ENCODE results near the gene DOK4. TPM values are rescaled to one million over a fixed set of nuclear protein-coding genes. Genes with fewer than 3 reads are reported as not detected.

The DOK4 gene
- 17.2 and 22.7 TPM in 2 replicates for total RNA-seq

DNA sequence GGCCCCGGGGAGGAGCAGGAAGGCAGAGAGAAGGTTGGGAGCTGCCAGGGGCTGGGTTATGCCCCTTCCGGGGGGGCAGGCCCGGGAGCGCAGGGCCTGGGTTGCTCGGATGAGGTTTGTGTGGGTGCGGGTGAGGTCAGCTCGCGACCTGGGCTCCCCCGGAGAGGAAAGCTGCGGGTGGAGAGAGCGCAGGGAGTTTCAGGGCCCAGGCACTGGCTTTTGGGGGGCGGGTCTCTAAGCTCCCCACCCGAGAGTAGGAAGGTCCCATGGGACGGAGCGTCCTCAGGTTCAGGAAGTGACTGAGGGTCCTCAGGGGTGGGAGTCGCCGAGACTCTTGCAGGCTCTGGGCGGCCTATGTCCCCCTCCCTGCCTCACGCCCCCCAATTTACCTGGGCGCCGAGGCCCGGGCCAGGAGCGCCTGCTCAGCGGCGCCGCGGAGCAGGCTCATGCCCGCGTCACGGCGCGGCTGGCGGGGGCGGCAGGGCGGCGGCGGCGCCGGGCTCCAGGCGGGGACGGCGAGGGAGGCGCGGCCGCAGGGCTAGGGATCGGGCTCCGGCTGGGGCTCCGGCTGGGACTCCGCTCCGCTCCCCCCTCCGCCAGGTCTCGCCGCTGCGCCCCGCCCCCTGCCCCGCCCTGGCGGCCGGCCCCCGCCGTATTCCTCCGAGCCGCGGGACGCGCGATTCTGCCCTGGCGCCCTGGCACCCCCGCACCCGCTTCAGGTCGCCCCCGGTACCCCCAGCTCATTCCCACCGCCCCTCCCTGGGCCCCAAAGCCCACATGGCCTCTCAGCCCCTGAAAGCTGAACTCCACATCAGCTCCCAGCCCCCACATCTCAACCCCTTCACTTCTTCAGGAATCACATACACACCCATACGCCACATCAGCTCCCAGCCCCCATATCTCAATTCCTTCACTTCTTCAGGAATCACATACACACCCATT, at the start of gene DOK4:
Gene DOK4, minus strand, starts transcription at position 578 of the 942 bp plus-strand sequence. CDS start 6,986 bp downstream, outside the sequence.

GRCh38 chr16:57462209-57462977, 23.9 kb downstream of the DOK4 start, which contains the start of gene POLR2C:
Gene POLR2C, plus strand, starts transcription at chr16:57462679. Its CDS starts 46 bp downstream, at chr16:57462725.

DNA sequence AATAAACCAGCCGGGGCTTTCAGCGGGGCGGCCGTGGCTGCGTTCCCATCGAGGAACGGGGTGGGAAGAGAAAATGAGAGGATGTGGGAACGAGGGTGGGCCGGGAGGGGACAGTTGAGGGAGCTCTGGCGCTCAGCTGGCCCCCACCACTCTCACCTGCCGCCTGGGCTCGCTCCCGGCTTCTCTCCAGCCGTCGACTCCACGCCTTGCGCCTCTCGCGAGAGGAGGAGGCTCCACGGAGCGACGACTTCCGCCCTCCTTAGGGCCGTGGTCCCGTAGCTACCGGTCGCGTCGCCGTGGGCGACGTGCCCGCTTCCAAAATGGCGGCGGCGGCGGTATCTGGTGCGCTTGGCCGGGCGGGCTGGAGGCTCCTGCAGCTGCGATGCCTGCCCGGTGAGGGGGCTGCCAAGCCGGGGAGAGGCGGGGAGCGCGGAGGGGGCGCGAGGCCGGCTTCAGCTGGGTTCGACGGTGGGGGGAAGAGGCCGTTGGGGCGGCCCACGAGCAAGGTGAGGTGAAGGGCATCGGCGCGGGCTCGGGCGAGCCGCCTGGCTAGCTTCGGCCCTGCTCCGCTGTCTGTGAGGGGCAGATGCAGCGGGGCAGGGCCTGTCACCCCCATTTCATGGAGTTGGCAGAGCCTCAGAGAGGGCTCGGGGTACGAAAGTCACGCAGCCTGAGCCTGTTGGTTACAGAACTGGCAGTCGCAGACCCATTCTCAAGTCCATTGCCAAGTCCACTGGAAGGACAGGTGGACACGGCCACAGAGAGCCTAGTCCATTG, 38.9 kb downstream of the DOK4 start, which contains the start of the genes CIAPIN1 and COQ9:
Gene CIAPIN1, minus strand, starts transcription at position 200 of the 777 bp plus-strand sequence. CDS start 6,457 bp downstream, outside the sequence.
Gene COQ9, plus strand, starts transcription at position 294 of the 777 bp plus-strand sequence. Its CDS starts 27 bp downstream, at position 321.

Other genes starting within 250 kb of the DOK4 start
- 78.0 and 120 TPM in 2 replicates for gene ARL2BP, start 241.2 kb downstream of the DOK4 start, total RNA-seq
- gene PLLP, start 201.8 kb downstream of the DOK4 start, total RNA-seq, result 1.9 and 7.1 TPM in 2 replicates
- gene CCL22, start 127.7 kb downstream of the DOK4 start, total RNA-seq, result not detected in 2 replicates
- 2.3 and 3.2 TPM in 2 replicates for gene CX3CL1, start 114.0 kb downstream of the DOK4 start, total RNA-seq
- gene CCL17, start 81.7 kb downstream of the DOK4 start, total RNA-seq, result not detected in 2 replicates
- gene CIAPIN1, start 39.1 kb downstream of the DOK4 start, total RNA-seq, result 88.1 and 104 TPM in 2 replicates
- gene COQ9, start 39.0 kb downstream of the DOK4 start, total RNA-seq, result 48.1 and 54.3 TPM in 2 replicates
- gene POLR2C, start 23.8 kb downstream of the DOK4 start, total RNA-seq, result 147 and 166 TPM in 2 replicates
- 8.8 and 15.0 TPM in 2 replicates for gene CCDC102A, start 50.1 kb upstream of the DOK4 start, total RNA-seq
- not detected in 2 replicates for gene ADGRG5, start 56.1 kb upstream of the DOK4 start, total RNA-seq
- gene ADGRG1, start 142.1 kb upstream of the DOK4 start, total RNA-seq, result 10.6 and 12.3 TPM in 2 replicates
- not detected in 2 replicates for gene ADGRG3, start 181.8 kb upstream of the DOK4 start, total RNA-seq
- under 0.01 TPM in 2 replicates for gene DRC7, start 208.3 kb upstream of the DOK4 start, total RNA-seq
- gene KATNB1, start 249.3 kb upstream of the DOK4 start, total RNA-seq, result 20.4 and 23.1 TPM in 2 replicates

Measured in epithelial cell of umbilical artery (primary cell).